Measurements from ENCODE around the gene PDLIM7. TPM values are rescaled to one million over a fixed set of nuclear protein-coding genes. Genes with fewer than 3 reads are reported as not detected.

PDLIM7 gene
- polyA plus RNA-seq, 1 donor from 2014 or later, result 21.0 TPM

DNA sequence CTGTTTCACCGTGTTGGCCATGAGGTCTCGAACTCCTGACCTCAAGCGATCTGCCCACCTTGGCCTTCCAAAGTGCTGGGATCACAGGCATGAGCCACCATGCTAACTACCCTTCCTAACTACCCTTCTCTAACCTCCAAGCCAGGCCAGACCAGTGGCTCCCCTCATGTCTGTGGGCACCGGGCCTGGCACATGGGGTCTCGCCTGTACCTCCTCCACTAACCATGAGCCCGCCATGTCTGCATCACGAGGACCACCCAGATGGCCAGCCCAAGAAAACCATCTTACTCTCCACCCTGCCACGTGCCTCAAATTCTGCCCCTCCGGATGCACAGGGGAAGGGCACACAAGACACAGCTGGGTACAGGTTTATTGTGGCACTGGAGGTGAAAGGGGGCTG lies 14.4 kb downstream of the PDLIM7 start:
- Histone ChIP-seq H3K9me3 (ENCODE audit: low read length) (no peaks in the 10 kb centered on the region), H4K20me1 (ENCODE audit: insufficient read depth) (no peaks in the 10 kb centered on the region), H3K4me3 (ENCODE audit: low read length) (no peak overlapping the region), H3F3A (ENCODE audit: insufficient read depth, low read length, poor library complexity, severe bottlenecking) (no peaks in the 10 kb centered on the region), H3K9me2 (ENCODE audit: insufficient read depth, low read length) (no peaks in the 10 kb centered on the region), H3K9ac (ENCODE audit: low read length) (no peak overlapping the region), H3K79me2 (replicated peaks; ENCODE audit: insufficient read depth, low read length) (no peaks in the 10 kb centered on the region), H3K4me2 (ENCODE audit: low read length) (no peak overlapping the region), H3K27me3 (ENCODE audit: insufficient read depth, low read depth, low read length) (no peaks in the 10 kb centered on the region), H3K27ac (ENCODE audit: low read length) (no peak overlapping the region), H3K36me3 (ENCODE audit: insufficient read depth, low read length) (no peaks in the 10 kb centered on the region), H2AFZ (ENCODE audit: low read depth, low read length) (no peak overlapping the region)
- TF ChIP-seq EP300 (conservative IDR thresholded peaks at IDR 0.05; ENCODE audit: poor library complexity, severe bottlenecking) (no peak), POLR2AphosphoS5 (IDR thresholded peaks at IDR 0.05) (no peak), RAD21 (conservative IDR thresholded peaks at IDR 0.05) (no peak), SMC3 (conservative IDR thresholded peaks at IDR 0.05; ENCODE audit: poor library complexity) (no peak)
- TF ChIP-seq, protein P1, sequence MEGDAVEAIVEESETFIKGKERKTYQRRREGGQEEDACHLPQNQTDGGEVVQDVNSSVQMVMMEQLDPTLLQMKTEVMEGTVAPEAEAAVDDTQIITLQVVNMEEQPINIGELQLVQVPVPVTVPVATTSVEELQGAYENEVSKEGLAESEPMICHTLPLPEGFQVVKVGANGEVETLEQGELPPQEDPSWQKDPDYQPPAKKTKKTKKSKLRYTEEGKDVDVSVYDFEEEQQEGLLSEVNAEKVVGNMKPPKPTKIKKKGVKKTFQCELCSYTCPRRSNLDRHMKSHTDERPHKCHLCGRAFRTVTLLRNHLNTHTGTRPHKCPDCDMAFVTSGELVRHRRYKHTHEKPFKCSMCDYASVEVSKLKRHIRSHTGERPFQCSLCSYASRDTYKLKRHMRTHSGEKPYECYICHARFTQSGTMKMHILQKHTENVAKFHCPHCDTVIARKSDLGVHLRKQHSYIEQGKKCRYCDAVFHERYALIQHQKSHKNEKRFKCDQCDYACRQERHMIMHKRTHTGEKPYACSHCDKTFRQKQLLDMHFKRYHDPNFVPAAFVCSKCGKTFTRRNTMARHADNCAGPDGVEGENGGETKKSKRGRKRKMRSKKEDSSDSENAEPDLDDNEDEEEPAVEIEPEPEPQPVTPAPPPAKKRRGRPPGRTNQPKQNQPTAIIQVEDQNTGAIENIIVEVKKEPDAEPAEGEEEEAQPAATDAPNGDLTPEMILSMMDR (IDR thresholded peaks at IDR 0.05; ENCODE audit: poor library complexity, severe bottlenecking), result no peak

DNA sequence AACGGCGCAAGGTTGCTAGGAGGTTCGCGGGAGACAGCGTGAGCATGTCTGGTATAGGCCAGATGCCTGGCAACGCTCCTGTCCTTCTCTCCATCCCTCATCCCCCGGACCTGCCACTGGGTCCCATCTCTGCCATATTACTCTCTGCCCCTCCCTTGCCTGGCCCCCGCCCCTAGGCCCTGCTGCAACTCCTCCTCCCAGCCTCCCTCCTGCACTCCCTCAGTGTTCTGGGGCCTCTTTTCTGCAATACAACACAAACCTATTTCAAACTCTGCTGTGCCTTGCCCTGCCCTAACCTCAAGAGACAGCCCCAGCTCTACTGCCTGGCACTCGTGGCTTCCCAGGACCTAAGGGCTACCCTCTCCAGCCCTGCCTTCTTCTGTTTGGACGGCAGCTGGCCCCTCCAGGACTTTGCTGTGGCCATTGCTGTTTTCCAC lies 15.0 kb downstream of the PDLIM7 start:
- no peaks in the 10 kb centered on the region for H3K9me2 ChIP-seq (ENCODE audit: insufficient read depth, low read length)
- H3K27ac ChIP-seq (ENCODE audit: low read length), result no peak overlapping the region
- H2AFZ ChIP-seq (ENCODE audit: low read depth, low read length), result no peak overlapping the region
- H3K4me3 ChIP-seq (ENCODE audit: low read length), result no peak overlapping the region
- no peaks in the 10 kb centered on the region for H3F3A ChIP-seq (ENCODE audit: insufficient read depth, low read length, poor library complexity, severe bottlenecking)
- no peaks in the 10 kb centered on the region for H4K20me1 ChIP-seq (ENCODE audit: insufficient read depth)
- TF ChIP-seq POLR2AphosphoS5 (IDR thresholded peaks at IDR 0.05) (no peak), EP300 (conservative IDR thresholded peaks at IDR 0.05; ENCODE audit: poor library complexity, severe bottlenecking) (no peak), EZH2 (IDR thresholded peaks at IDR 0.05; ENCODE audit: borderline replicate concordance, insufficient read depth, low read length, poor library complexity, severe bottlenecking) (no peak), SMC3 (conservative IDR thresholded peaks at IDR 0.05; ENCODE audit: poor library complexity) (no peak), TAF1 (IDR thresholded peaks at IDR 0.05; ENCODE audit: low read depth) (no peak), MXI1 (conservative IDR thresholded peaks at IDR 0.05; ENCODE audit: poor library complexity, severe bottlenecking) (no peak)
- TF ChIP-seq, protein P1 (IDR thresholded peaks at IDR 0.05; ENCODE audit: poor library complexity, severe bottlenecking), result no peak
- TF ChIP-seq, protein P2, sequence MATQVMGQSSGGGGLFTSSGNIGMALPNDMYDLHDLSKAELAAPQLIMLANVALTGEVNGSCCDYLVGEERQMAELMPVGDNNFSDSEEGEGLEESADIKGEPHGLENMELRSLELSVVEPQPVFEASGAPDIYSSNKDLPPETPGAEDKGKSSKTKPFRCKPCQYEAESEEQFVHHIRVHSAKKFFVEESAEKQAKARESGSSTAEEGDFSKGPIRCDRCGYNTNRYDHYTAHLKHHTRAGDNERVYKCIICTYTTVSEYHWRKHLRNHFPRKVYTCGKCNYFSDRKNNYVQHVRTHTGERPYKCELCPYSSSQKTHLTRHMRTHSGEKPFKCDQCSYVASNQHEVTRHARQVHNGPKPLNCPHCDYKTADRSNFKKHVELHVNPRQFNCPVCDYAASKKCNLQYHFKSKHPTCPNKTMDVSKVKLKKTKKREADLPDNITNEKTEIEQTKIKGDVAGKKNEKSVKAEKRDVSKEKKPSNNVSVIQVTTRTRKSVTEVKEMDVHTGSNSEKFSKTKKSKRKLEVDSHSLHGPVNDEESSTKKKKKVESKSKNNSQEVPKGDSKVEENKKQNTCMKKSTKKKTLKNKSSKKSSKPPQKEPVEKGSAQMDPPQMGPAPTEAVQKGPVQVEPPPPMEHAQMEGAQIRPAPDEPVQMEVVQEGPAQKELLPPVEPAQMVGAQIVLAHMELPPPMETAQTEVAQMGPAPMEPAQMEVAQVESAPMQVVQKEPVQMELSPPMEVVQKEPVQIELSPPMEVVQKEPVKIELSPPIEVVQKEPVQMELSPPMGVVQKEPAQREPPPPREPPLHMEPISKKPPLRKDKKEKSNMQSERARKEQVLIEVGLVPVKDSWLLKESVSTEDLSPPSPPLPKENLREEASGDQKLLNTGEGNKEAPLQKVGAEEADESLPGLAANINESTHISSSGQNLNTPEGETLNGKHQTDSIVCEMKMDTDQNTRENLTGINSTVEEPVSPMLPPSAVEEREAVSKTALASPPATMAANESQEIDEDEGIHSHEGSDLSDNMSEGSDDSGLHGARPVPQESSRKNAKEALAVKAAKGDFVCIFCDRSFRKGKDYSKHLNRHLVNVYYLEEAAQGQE (IDR thresholded peaks at IDR 0.05; ENCODE audit: borderline replicate concordance), result no peak
- no peaks in the 10 kb centered on the region for H3K27me3 ChIP-seq (ENCODE audit: insufficient read depth, low read depth, low read length)
- no peak overlapping the region for H3K9ac ChIP-seq (ENCODE audit: low read length)
- H3K36me3 ChIP-seq (ENCODE audit: insufficient read depth, low read length), result no peaks in the 10 kb centered on the region
- H3K9me3 ChIP-seq (ENCODE audit: low read length), result no peaks in the 10 kb centered on the region
- H3K79me2 ChIP-seq (replicated peaks; ENCODE audit: insufficient read depth, low read length), result no peaks in the 10 kb centered on the region
- no peak overlapping the region for H3K4me2 ChIP-seq (ENCODE audit: low read length)

All from neural cell (in vitro differentiated cells).